CD4-positive, alpha-beta T cell (primary cell): Measurements from ENCODE around the gene TMPRSS11A. TPM values are rescaled to one million over a fixed set of nuclear protein-coding genes. Genes with fewer than 3 reads are reported as not detected.
A peak's percentile ranks its signal among the peaks of the same experiment; 100 is the strongest.

Experiments used
- ATAC-seq: fragments of 200-7000 bp; cut with Tn5 transposase; one replicate; pipeline ENCODE4 v1.10.0; 2022; ENCODE audit warnings: mild to moderate bottlenecking; ENCODE audit not compliant: poor library complexity
- CTCF ChIA-PET: fragments of 350-600 bp; sonication (Branson Sonifier 250); formaldehyde crosslinking; loops from one replicate; lab custom pipeline; 2021; ENCODE audit warnings: antibody characterized with exemption, inconsistent platforms; lab: Charles Lee
- POLR2A ChIA-PET: fragments of 350-600 bp; sonication (Branson Sonifier 250); formaldehyde crosslinking; loops from one replicate; lab custom pipeline; 2021; ENCODE audit warnings: antibody characterized with exemption, inconsistent platforms; lab: Charles Lee
- DNase-seq, 14 experiments: peaks; one replicate each; pipeline ENCODE4 v3.0.0-alpha.2; 2013 to 2020; ENCODE audit warnings: mixed read lengths in 2 of 14
- H3K27ac ChIP-seq, 2 donors: one replicate each; pipeline versions ENCODE4 v1.5.1 to v1.7.0; 2013; ENCODE audit warnings: low read length in 2 of 2, low read depth in 1 of 2, mild to moderate bottlenecking in 1 of 2
- H3K27me3 ChIP-seq, 2 experiments: 1 replicate in 1 of 2; 2 replicates in 1 of 2; pipeline versions ENCODE4 v1.6.1 to v1.7.0; 2013; ENCODE audit warnings: low read length in 2 of 2, control low read depth in 1 of 2, mild to moderate bottlenecking in 1 of 2, moderate library complexity in 1 of 2; ENCODE audit not compliant: insufficient read depth in 2 of 2, control insufficient read depth in 1 of 2
- H3K36me3 ChIP-seq: one replicate; pipeline ENCODE4 v1.6.1; 2013; ENCODE audit warnings: low read length, control low read depth; ENCODE audit not compliant: insufficient read depth
- H3K4me1 ChIP-seq: one replicate; pipeline ENCODE4 v1.6.1; 2013; ENCODE audit warnings: low read length, control low read depth; ENCODE audit not compliant: insufficient read depth
- H3K4me3 ChIP-seq: one replicate; pipeline ENCODE4 v1.5.1; 2013; ENCODE audit warnings: mild to moderate bottlenecking, low read length, moderate library complexity
- H3K9me3 ChIP-seq, 2 experiments: 1 replicate in 1 of 2; 2 replicates in 1 of 2; pipeline versions ENCODE4 v1.6.1 to v1.7.0; 2013; ENCODE audit warnings: low read length in 2 of 2, mild to moderate bottlenecking in 2 of 2, control low read depth in 1 of 2, moderate library complexity in 1 of 2; ENCODE audit not compliant: control insufficient read depth in 1 of 2, insufficient read depth in 1 of 2
- H3K27ac Mint-ChIP-seq: one replicate; pipeline ENCODE4 v1.8.0; 2020; ENCODE audit warnings: mixed read lengths
- H3K27me3 Mint-ChIP-seq: one replicate; pipeline ENCODE4 v1.8.0; 2021; ENCODE audit warnings: mixed read lengths
- H3K36me3 Mint-ChIP-seq: one replicate; pipeline ENCODE4 v1.8.0; 2021; ENCODE audit warnings: low read depth, mixed read lengths
- H3K4me1 Mint-ChIP-seq: one replicate; pipeline ENCODE4 v1.8.0; 2021; ENCODE audit warnings: low read depth, mixed read lengths
- H3K4me3 Mint-ChIP-seq: one replicate; pipeline ENCODE4 v1.8.0; 2020; ENCODE audit warnings: mild to moderate bottlenecking, mixed read lengths
- H3K9me3 Mint-ChIP-seq: one replicate; pipeline ENCODE4 v1.8.0; 2020; ENCODE audit warnings: mixed read lengths
- intact Hi-C, 2 experiments: fragments of 100-400 bp; cut with DNase I in 1 of 2; cut with micrococcal nuclease in 1 of 2; formaldehyde crosslinking; loops; one replicate each; pipeline versions ENCODE4 v1.15.1 to v1.9.0; 2023 to 2025; cut with DNase I, micrococcal nuclease
- total RNA-seq, 174 experiments: library from RNA in 2 of 174; stranded (reverse) in 2 of 174; gene quantifications; one replicate each; pipeline ENCODE4 v1.2.3 and lab custom pipeline; 2021 to 2026
- TF ChIP-seq, protein P1 (sequence below): fragments of 200-600 bp; IDR thresholded peaks from one replicate; pipeline ENCODE4 v1.8.0; 2022; ENCODE audit warnings: antibody characterized with exemption, mild to moderate bottlenecking

Gene TMPRSS11A
- total RNA-seq, 2 experiments from 2014 or later: not detected

DNA sequence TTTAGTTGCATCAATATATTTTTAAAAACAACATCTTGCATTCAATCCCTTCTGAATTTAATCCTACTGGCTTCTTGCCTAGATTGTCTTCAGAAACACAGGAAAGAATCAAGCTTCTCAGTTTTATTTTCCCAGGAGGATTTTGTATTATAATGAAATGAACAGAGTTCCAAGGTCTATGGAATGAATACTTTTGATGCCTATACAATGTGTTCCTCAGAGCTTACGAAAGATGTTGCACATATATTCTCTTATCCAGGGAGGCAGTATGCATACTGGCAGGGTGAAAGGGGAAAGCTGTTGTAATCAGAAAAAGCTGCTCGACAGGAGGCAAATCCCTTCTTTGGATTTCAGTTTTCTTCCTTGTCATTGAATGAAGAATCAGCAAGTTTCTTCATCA lies 88.3 kb downstream of the TMPRSS11A start:
- peaks cover 0 to 4% of the 10 kb centered on the region in 2 experiments for H3K9me3 ChIP-seq
- intact Hi-C loops: no loop called here
- no peaks in the 10 kb centered on the region for H3K36me3 ChIP-seq
- H3K27ac Mint-ChIP-seq: no peak overlapping the region
- DNase-seq (no peak), ATAC-seq (no peak)
- no peak overlapping the region for H3K4me3 Mint-ChIP-seq
- TF ChIP-seq, protein P1, sequence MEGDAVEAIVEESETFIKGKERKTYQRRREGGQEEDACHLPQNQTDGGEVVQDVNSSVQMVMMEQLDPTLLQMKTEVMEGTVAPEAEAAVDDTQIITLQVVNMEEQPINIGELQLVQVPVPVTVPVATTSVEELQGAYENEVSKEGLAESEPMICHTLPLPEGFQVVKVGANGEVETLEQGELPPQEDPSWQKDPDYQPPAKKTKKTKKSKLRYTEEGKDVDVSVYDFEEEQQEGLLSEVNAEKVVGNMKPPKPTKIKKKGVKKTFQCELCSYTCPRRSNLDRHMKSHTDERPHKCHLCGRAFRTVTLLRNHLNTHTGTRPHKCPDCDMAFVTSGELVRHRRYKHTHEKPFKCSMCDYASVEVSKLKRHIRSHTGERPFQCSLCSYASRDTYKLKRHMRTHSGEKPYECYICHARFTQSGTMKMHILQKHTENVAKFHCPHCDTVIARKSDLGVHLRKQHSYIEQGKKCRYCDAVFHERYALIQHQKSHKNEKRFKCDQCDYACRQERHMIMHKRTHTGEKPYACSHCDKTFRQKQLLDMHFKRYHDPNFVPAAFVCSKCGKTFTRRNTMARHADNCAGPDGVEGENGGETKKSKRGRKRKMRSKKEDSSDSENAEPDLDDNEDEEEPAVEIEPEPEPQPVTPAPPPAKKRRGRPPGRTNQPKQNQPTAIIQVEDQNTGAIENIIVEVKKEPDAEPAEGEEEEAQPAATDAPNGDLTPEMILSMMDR: no peak
- no peak overlapping the region for H3K4me3 ChIP-seq
- no peaks in the 10 kb centered on the region for H3K27me3 Mint-ChIP-seq
- H3K27me3 ChIP-seq: no peaks in the 10 kb centered on the region
- no peaks in the 10 kb centered on the region for H3K36me3 Mint-ChIP-seq
- H3K4me1 ChIP-seq: no peaks in the 10 kb centered on the region
- peaks cover 2% of the 10 kb centered on the region for H3K9me3 Mint-ChIP-seq
- H3K27ac ChIP-seq: no peak overlapping the region
- ChIA-PET POLR2A (no interaction called here), CTCF (no interaction called here)
- no peaks in the 10 kb centered on the region for H3K4me1 Mint-ChIP-seq

DNA sequence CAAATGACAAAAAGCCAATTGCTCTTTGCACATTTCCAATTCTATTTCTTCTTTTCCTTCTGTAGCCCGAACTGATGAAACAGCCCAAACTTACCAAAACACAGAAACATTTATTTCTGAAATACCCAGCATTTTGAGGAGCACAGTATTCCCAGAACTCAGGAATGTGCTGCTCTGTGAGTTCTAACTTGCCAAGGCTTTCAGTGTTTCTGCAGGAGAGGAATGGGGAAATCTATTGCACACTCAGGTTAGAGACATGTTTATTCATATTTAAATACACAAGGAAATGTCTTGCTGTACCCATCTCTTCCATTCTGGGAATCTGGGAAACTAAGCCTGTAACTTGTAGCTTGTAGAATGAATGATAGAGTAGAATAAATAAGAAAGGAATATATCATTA lies 90.2 kb downstream of the TMPRSS11A start:
- Histone ChIP-seq H3K4me1 (no peaks in the 10 kb centered on the region), H3K9me3 (peaks cover 0 to 4% of the 10 kb centered on the region in 2 experiments), H3K27ac (no peak overlapping the region), H3K27me3 (no peaks in the 10 kb centered on the region), H3K36me3 (no peaks in the 10 kb centered on the region), H3K4me3 (no peak overlapping the region)
- intact Hi-C loops: no loop called here
- no peaks in the 10 kb centered on the region for H3K9me3 Mint-ChIP-seq
- no peak overlapping the region for H3K4me3 Mint-ChIP-seq
- no peaks in the 10 kb centered on the region for H3K36me3 Mint-ChIP-seq
- TF ChIP-seq, protein P1: no peak
- ChIA-PET CTCF (no interaction called here), POLR2A (no interaction called here)
- no peak for ATAC-seq
- no peaks in the 10 kb centered on the region for H3K4me1 Mint-ChIP-seq
- no peaks in the 10 kb centered on the region for H3K27me3 Mint-ChIP-seq
- DNase-seq: no peak
- no peak overlapping the region for H3K27ac Mint-ChIP-seq

DNA sequence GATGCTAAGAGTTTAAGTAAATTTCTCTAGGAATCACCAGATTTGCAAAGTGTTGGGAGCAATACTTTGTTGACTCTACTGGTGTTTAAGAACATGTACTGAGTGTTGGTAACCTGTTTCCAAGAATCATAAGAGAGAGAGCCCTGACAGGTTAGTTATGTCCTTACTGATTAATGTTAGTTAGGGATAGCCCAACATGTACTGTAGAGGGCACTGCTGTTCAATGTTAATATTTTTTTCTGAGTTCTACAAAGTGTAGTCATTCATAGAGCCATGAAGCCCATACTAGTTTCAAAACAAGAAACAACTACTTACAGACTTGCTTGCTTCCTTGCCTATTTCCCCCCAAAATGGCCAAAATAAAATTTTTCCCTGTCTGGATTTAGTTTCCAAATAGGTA lies 91.4 kb downstream of the TMPRSS11A start:
- no peak overlapping the region for H3K27ac Mint-ChIP-seq
- DNase-seq (peak in 1 of 14 experiments; percentile 9), ATAC-seq (no peak)
- no peak overlapping the region for H3K27ac ChIP-seq
- H3K4me1 ChIP-seq: no peaks in the 10 kb centered on the region
- H3K4me1 Mint-ChIP-seq: no peaks in the 10 kb centered on the region
- peaks cover 2% of the 10 kb centered on the region for H3K9me3 Mint-ChIP-seq
- ChIA-PET CTCF (no interaction called here), POLR2A (no interaction called here)
- peaks cover 0 to 4% of the 10 kb centered on the region in 2 experiments for H3K9me3 ChIP-seq
- no peaks in the 10 kb centered on the region for H3K36me3 Mint-ChIP-seq
- no peak overlapping the region for H3K4me3 ChIP-seq
- H3K27me3 ChIP-seq: no peaks in the 10 kb centered on the region
- H3K4me3 Mint-ChIP-seq: no peak overlapping the region
- TF ChIP-seq, protein P1: no peak
- intact Hi-C loops: no loop called here
- no peaks in the 10 kb centered on the region for H3K27me3 Mint-ChIP-seq
- no peaks in the 10 kb centered on the region for H3K36me3 ChIP-seq
